D341Med (cell line): ENCODE data around the gene LNPEP.
"Not testable (repeated sequence)": the region's sequence is repeated elsewhere in the genome, so short reads cannot be mapped to it uniquely, and the experiment has no call there.

Experiments used
- DNase-seq: peaks from one replicate; pipeline ENCODE4 v3.0.0; 2012; ENCODE audit warnings: low spot score

Gene LNPEP

GRCh38 chr5:96930058-96930457 lies 5.8 kb upstream of the LNPEP start:
- DNase-seq, result no peak

- no peak for DNase-seq
Observed at GRCh38 chr5:96930589-96930988, 5.3 kb upstream of the LNPEP start.

- not testable (repeated sequence) for DNase-seq
Observed at GRCh38 chr5:96931037-96931436, 4.8 kb upstream of the LNPEP start.

- DNase-seq, result no peak
Observed at GRCh38 chr5:96931605-96932004, 4.3 kb upstream of the LNPEP start.

GRCh38 chr5:96932026-96932425 lies 3.9 kb upstream of the LNPEP start:
- DNase-seq, result no peak

GRCh38 chr5:96933764-96934707 lies 1.8 kb upstream of the LNPEP start:
- no peak for DNase-seq

- peak; percentile 90 for DNase-seq
Observed at GRCh38 chr5:96934708-96935558, 947 bp upstream of the LNPEP start.

- DNase-seq, result peak; percentile 60
Observed at GRCh38 chr5:96936431-96937320, 796 bp downstream of the LNPEP start.

GRCh38 chr5:96940586-96940985 lies 4.7 kb downstream of the LNPEP start:
- no peak for DNase-seq

GRCh38 chr5:96941140-96941539 lies 5.3 kb downstream of the LNPEP start:
- DNase-seq, result no peak

GRCh38 chr5:96942078-96942477 lies 6.2 kb downstream of the LNPEP start:
- no peak for DNase-seq

GRCh38 chr5:96942911-96943310 lies 7.0 kb downstream of the LNPEP start:
- no peak for DNase-seq

GRCh38 chr5:96943799-96944198 lies 7.9 kb downstream of the LNPEP start:
- DNase-seq, result no peak

- no peak for DNase-seq
Observed at GRCh38 chr5:96945144-96945897, 9.4 kb downstream of the LNPEP start.

GRCh38 chr5:96946381-96946780 lies 10.5 kb downstream of the LNPEP start:
- no peak for DNase-seq

- no peak for DNase-seq
Observed at GRCh38 chr5:96952118-96952750, 16.4 kb downstream of the LNPEP start.

GRCh38 chr5:96952974-96953730 lies 17.3 kb downstream of the LNPEP start:
- no peak for DNase-seq

GRCh38 chr5:96957254-96958049 lies 21.6 kb downstream of the LNPEP start:
- no peak for DNase-seq

- DNase-seq, result no peak
Observed at GRCh38 chr5:96958977-96959376, 23.1 kb downstream of the LNPEP start.
